ENCODE data around the gene SEC14L5. TPM values are rescaled to one million over a fixed set of nuclear protein-coding genes. Genes with fewer than 3 reads are reported as not detected.

The SEC14L5 gene
- total RNA-seq, 1 donor from 2014 or later, result not detected

GRCh38 chr16:5062790-5063765 lies 104.9 kb downstream of the SEC14L5 start:
- intact Hi-C loops (cut with micrococcal nuclease), result no loop called here

- intact Hi-C loops (cut with micrococcal nuclease), result no loop called here
These were observed 106.8 kb downstream of the SEC14L5 start for GRCh38 chr16:5064915-5065314.

GRCh38 chr16:5065326-5065725 lies 107.2 kb downstream of the SEC14L5 start:
- intact Hi-C loops (cut with micrococcal nuclease), result no loop called here

DNA sequence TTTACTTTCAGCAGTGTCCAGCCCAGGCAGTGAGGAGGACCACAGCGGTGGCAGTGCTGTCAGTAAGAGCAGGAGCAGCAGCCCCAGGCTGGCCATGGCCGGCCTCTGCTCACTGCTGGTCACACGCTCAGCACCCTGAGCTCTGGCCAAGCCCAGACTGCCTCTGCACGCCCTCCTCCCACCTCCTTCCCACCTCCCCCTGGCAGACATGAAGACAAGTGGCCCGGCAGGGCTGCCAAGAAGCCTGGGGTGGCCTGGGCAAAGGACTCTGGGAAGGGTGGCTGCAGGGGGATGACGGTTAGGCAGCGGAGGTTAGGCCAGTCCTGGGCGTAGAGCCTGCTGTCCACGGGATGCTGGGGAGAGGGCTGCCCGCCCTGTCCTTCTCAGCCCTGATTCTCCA lies 107.7 kb downstream of the SEC14L5 start, which contains the start of gene C16orf89:
Gene C16orf89, minus strand, starts transcription at position 144 of the 400 bp plus-strand sequence. Its CDS starts 48 bp downstream, at position 96.
- intact Hi-C loops (cut with micrococcal nuclease), result no loop called here

DNA sequence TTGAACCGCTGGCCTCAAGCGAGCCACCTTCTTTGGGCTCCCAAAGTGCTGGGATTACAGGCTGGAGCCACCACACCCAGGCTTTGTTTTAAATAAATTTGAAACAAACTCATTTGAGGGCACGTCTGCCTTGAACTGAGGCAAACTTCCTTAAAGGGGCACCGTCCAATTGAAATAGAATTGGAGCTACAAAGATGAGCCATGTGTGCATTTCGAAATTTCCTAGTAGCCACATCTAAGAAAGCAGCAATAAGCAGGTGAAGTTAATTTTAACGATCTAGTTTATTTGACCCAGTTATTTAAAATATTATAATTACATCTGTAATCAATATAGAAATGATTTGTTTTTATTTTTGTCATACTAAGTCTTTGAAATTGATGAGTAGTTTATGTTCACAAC lies 108.4 kb downstream of the SEC14L5 start:
- intact Hi-C loops (cut with micrococcal nuclease), result no loop called here

Other genes with a start within 250 kb of the SEC14L5 start
- gene ANKS3, start 224.1 kb upstream of the SEC14L5 start, total RNA-seq, result 12.8 and 15.9 TPM in 2 replicates
- 0.11 and 0.25 TPM in 2 replicates for gene DNAAF8, start 223.8 kb upstream of the SEC14L5 start, total RNA-seq
- gene ZNF500, start 191.2 kb upstream of the SEC14L5 start, total RNA-seq, result 16.1 and 20.2 TPM in 2 replicates
- gene SEPTIN12, start 170.0 kb upstream of the SEC14L5 start, total RNA-seq, result not detected in 2 replicates
- gene SMIM22, start 163.0 kb upstream of the SEC14L5 start, total RNA-seq, result not detected in 2 replicates
- 7.0 and 7.3 TPM in 2 replicates for gene ROGDI, start 155.7 kb upstream of the SEC14L5 start, total RNA-seq
- gene GLYR1, start 111.0 kb upstream of the SEC14L5 start, total RNA-seq, result 114 and 116 TPM in 2 replicates
- gene UBN1, start 110.8 kb upstream of the SEC14L5 start, total RNA-seq, result 38.9 and 42.0 TPM in 2 replicates
- gene PPL, start 21.2 kb upstream of the SEC14L5 start, total RNA-seq, result not detected in 2 replicates
- 13.7 and 14.0 TPM in 2 replicates for gene NAGPA, start 75.6 kb downstream of the SEC14L5 start, total RNA-seq
- not detected in 2 replicates for gene C16orf89, start 107.6 kb downstream of the SEC14L5 start, total RNA-seq
- gene ALG1, start 113.5 kb downstream of the SEC14L5 start, total RNA-seq, result 32.4 and 32.5 TPM in 2 replicates
- gene EEF2KMT, start 139.5 kb downstream of the SEC14L5 start, total RNA-seq, result 12.4 and 13.2 TPM in 2 replicates